Lower lobe of right lung (tissue), 2 donors: ENCODE results near the gene ERP29. TPM values are rescaled to one million over a fixed set of nuclear protein-coding genes. Genes with fewer than 3 reads are reported as not detected.
A peak's percentile ranks its signal among the peaks of the same experiment; 100 is the strongest.

Experiments used
- ATAC-seq, 2 donors: fragments of 200-7000 bp; cut with Tn5 transposase; one replicate each; pipeline ENCODE4 v1.9.1; 2020 to 2022; ENCODE audit warnings: mild to moderate bottlenecking in 2 of 2, moderate library complexity in 2 of 2
- DNase-seq: peaks from one replicate; pipeline ENCODE4 v3.0.0-alpha.2; 2020
- H3K27ac ChIP-seq: fragments of 200-600 bp; one replicate; pipeline ENCODE4 v1.8.0; 2022
- H3K27me3 ChIP-seq: fragments of 200-600 bp; one replicate; pipeline ENCODE4 v1.8.0; 2022; ENCODE audit warnings: low read depth
- H3K36me3 ChIP-seq: fragments of 200-600 bp; one replicate; pipeline ENCODE4 v1.8.0; 2022; ENCODE audit warnings: mild to moderate bottlenecking
- H3K4me1 ChIP-seq: fragments of 200-600 bp; one replicate; pipeline ENCODE4 v1.8.0; 2022
- H3K4me3 ChIP-seq: fragments of 200-600 bp; one replicate; pipeline ENCODE4 v1.8.0; 2022; ENCODE audit warnings: mild to moderate bottlenecking
- H3K9me3 ChIP-seq: fragments of 200-600 bp; one replicate; pipeline ENCODE4 v1.8.0; 2022
- CTCF ChIP-seq: fragments of 200-600 bp; IDR thresholded peaks from one replicate; pipeline ENCODE4 v1.8.0; 2022; ENCODE audit warnings: antibody characterized with exemption, mild to moderate bottlenecking
- intact Hi-C: fragments of 100-400 bp; cut with DNase I; formaldehyde crosslinking; loops from one replicate; pipeline ENCODE4 v1.11.0; 2022
- long read RNA-seq: library from polyadenylated mRNA; unstranded; transcript quantifications from one replicate; pipeline ENCODE4 v2.0.0, GENCODE V29; 2021
- total RNA-seq: library from RNA; stranded (reverse); fragmentation: NEBNext Ultra II Directional; extraction: Animal tissue kit (Norgen Biotek cat#: 25700); gene quantifications from one replicate; pipeline ENCODE4 v1.2.1, GENCODE V29; 2021
- donor health status: DM: no; HTN: yes; CAD: no; lungs with severe emphysema.

The ERP29 gene
- total RNA-seq: 152 TPM
- long read RNA-seq, transcript ERP29-202 (2 exons, 1,333 nt): minor isoform, 12 of 210 reads
- long read RNA-seq, transcript ERP29-201 (3 exons, 1,735 nt): major isoform, 174 of 210 reads
- long read RNA-seq, partial matches to known transcripts: 0 of 210 reads
- long read RNA-seq, other reads (novel, unspliced or antisense): 23 of 210 reads

GRCh38 chr12:112012775-112013600 lies at the start of gene ERP29, which contains the start of gene TMEM116:
Gene ERP29, plus strand, starts transcription at chr12:112013426. Its CDS starts 40 bp downstream, at chr12:112013466.
Gene TMEM116, minus strand, starts transcription at chr12:112013165. Its CDS starts 7,895 bp downstream, at chr12:112005270.
- TF ChIP-seq CTCF: peak; percentile 71
- intact Hi-C loops: no loop called here
- DNase-seq: peak; percentile 100

DNA sequence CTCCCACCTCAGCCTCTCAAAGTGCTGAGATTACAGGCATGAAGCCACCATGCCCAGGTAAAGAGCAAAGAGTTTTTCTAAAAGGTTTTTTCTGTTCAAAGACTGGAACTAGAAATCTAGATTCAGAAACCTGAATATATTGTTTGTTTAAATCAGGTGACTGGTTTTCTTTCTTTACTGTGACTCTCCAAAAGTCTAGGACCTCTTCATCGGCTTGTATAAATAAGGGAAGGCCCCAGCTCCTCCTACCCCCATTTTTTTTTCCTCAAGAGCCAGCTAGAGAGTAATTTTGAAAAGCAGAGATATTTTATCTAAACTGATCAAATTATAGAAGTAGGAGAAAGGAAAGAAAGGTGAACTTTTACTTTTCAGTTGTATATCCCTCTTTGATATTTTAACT lies 48.3 kb upstream of the ERP29 start:
- DNase-seq: no peak
- Histone ChIP-seq H3K4me1 (peaks cover 9% of the 10 kb centered on the region), H3K27ac (peak overlapping the region; percentile 65), H3K27me3 (no peaks in the 10 kb centered on the region), H3K4me3 (no peak overlapping the region), H3K36me3 (no peaks in the 10 kb centered on the region), H3K9me3 (peaks cover 4% of the 10 kb centered on the region)
- no peak for TF ChIP-seq CTCF
- intact Hi-C loops: no loop called here
- ATAC-seq: peak; percentile 78 to 95

More at GRCh38 chr12:112012775-112013600, at the start of gene ERP29, which contains the start of gene TMEM116:
- Histone ChIP-seq H3K27me3 (no peaks in the 10 kb centered on the region), H3K36me3 (peaks cover 17% of the 10 kb centered on the region), H3K4me1 (peaks cover 38% of the 10 kb centered on the region), H3K9me3 (no peaks in the 10 kb centered on the region), H3K27ac (peak within 1 kb of the TSS; percentile 94), H3K4me3 (peak within 1 kb of the TSS; percentile 95)
- peak; percentile 94 to 95 for ATAC-seq

- H3K27ac ChIP-seq: no peak overlapping the region
- DNase-seq (no peak), ATAC-seq (no peak)
- H3K4me3 ChIP-seq: no peak overlapping the region
- intact Hi-C loops: no loop called here
- TF ChIP-seq CTCF: no peak
- no peaks in the 10 kb centered on the region for H3K4me1 ChIP-seq
- no peaks in the 10 kb centered on the region for H3K27me3 ChIP-seq
- H3K9me3 ChIP-seq: peaks cover 21% of the 10 kb centered on the region
- H3K36me3 ChIP-seq: no peaks in the 10 kb centered on the region
These were observed 41.4 kb upstream of the ERP29 start for GRCh38 chr12:111971800-111972199.

- Histone ChIP-seq H3K9me3 (peaks cover 16% of the 10 kb centered on the region), H3K4me3 (no peak overlapping the region), H3K27me3 (no peaks in the 10 kb centered on the region), H3K36me3 (no peaks in the 10 kb centered on the region), H3K4me1 (no peaks in the 10 kb centered on the region), H3K27ac (no peak overlapping the region)
- DNase-seq: no peak
- TF ChIP-seq CTCF: no peak
- intact Hi-C loops: no loop called here
- ATAC-seq: peak; percentile 54 to 67
These were observed 37.9 kb upstream of the ERP29 start for GRCh38 chr12:111975161-111975931.

GRCh38 chr12:111976291-111976690 lies 36.9 kb upstream of the ERP29 start:
- H3K27me3 ChIP-seq: no peaks in the 10 kb centered on the region
- no peaks in the 10 kb centered on the region for H3K36me3 ChIP-seq
- no peak for TF ChIP-seq CTCF
- intact Hi-C loops: no loop called here
- DNase-seq (no peak), ATAC-seq (no peak)
- no peaks in the 10 kb centered on the region for H3K4me1 ChIP-seq
- no peak overlapping the region for H3K27ac ChIP-seq
- H3K9me3 ChIP-seq: peaks cover 7% of the 10 kb centered on the region
- no peak overlapping the region for H3K4me3 ChIP-seq
